Stomach smooth muscle (tissue), 2 donors: ENCODE measurements around the gene GGPS1.

Experiments
- H3K27ac ChIP-seq: one replicate; pipeline ENCODE4 v1.7.0; 2013; ENCODE audit warnings: mild to moderate bottlenecking, low read length, inconsistent platforms
- H3K27me3 ChIP-seq, 2 donors: one replicate each; pipeline ENCODE4 v1.7.0; 2013; ENCODE audit warnings: low read length in 2 of 2; ENCODE audit not compliant: insufficient read depth in 2 of 2, control insufficient read depth in 1 of 2
- H3K36me3 ChIP-seq, 2 donors: one replicate each; pipeline ENCODE4 v1.7.0; 2013; ENCODE audit warnings: low read length in 2 of 2; ENCODE audit not compliant: control insufficient read depth in 2 of 2, insufficient read depth in 2 of 2
- H3K4me1 ChIP-seq: one replicate; pipeline ENCODE4 v1.7.0; 2013; ENCODE audit warnings: low read length; ENCODE audit not compliant: control insufficient read depth, insufficient read depth
- H3K4me3 ChIP-seq, 2 donors: one replicate each; pipeline ENCODE4 v1.7.0; 2013; ENCODE audit warnings: low read length in 2 of 2
- H3K9ac ChIP-seq, 2 donors: one replicate each; pipeline ENCODE4 v1.7.0; 2013; ENCODE audit warnings: low read length in 2 of 2, mild to moderate bottlenecking in 1 of 2
- H3K9me3 ChIP-seq, 2 donors: one replicate each; pipeline ENCODE4 v1.7.0; 2013; ENCODE audit warnings: low read length in 2 of 2; ENCODE audit not compliant: control insufficient read depth in 2 of 2
- donor health status: healthy.
- donor health status: Pancreatic carcinoma.

GGPS1 gene

GRCh38 chr1:235325139-235325538 is 3.2 kb upstream of the GGPS1 start:
- peaks cover 0 to 2% of the 10 kb centered on the region in 2 donors for H3K36me3 ChIP-seq
- H3K4me1 ChIP-seq: peaks cover 22% of the 10 kb centered on the region
- H3K27ac ChIP-seq: no peak overlapping the region
- H3K9ac ChIP-seq: peak overlapping the region; percentile 1 to 90
- H3K9me3 ChIP-seq: no peaks in the 10 kb centered on the region
- H3K27me3 ChIP-seq: no peaks in the 10 kb centered on the region
- H3K4me3 ChIP-seq: peak overlapping the region in 1 of 2 donors; percentile 87

DNA sequence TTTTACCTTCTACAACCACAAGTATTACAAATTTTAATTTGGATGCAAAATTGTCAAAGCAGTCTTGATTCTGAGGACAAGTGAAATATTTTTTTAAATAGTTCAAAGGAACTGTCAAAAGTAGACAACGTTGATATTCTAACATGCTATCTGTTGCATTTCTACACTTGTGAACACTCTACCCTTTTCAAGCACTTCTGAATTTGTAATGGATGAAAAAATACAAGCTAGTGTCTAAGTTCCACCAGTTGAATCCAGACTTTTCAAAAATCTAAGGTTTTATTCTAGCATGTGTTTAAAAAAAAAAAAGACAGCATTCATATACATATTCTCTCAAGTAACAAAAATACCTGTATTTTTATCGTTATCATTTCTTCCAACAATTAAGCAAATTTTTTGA is 2.5 kb upstream of the GGPS1 start:
- Histone ChIP-seq H3K4me3 (peak overlapping the region; percentile 87 to 92), H3K36me3 (no peaks in the 10 kb centered on the region), H3K9ac (peak overlapping the region in 1 of 2 donors; percentile 90), H3K27ac (no peak overlapping the region), H3K27me3 (no peaks in the 10 kb centered on the region), H3K4me1 (peaks cover 22% of the 10 kb centered on the region), H3K9me3 (no peaks in the 10 kb centered on the region)

- H3K4me1 ChIP-seq: peaks cover 24% of the 10 kb centered on the region
- peak overlapping the region; percentile 90 for H3K27ac ChIP-seq
- H3K27me3 ChIP-seq: no peaks in the 10 kb centered on the region
- no peaks in the 10 kb centered on the region for H3K36me3 ChIP-seq
- H3K9ac ChIP-seq: peak overlapping the region; percentile 90 to 92
- H3K9me3 ChIP-seq: no peaks in the 10 kb centered on the region
- peak overlapping the region; percentile 87 to 92 for H3K4me3 ChIP-seq
These were observed 1.4 kb upstream of the GGPS1 start for GRCh38 chr1:235326719-235327558.

- Histone ChIP-seq H3K9me3 (no peaks in the 10 kb centered on the region), H3K9ac (peak within 1 kb of the TSS; percentile 91 to 95), H3K36me3 (no peaks in the 10 kb centered on the region), H3K27me3 (no peaks in the 10 kb centered on the region), H3K4me3 (peak within 1 kb of the TSS; percentile 93 to 99), H3K27ac (peak within 1 kb of the TSS; percentile 91), H3K4me1 (peaks cover 22% of the 10 kb centered on the region)
These were observed 655 bp upstream of the GGPS1 start, which contains the start of gene ARID4B for GRCh38 chr1:235327559-235328270. ARID4B (minus strand) TSS chr1:235328179; CDS start chr1:235326919, 1,260 bp downstream.

DNA sequence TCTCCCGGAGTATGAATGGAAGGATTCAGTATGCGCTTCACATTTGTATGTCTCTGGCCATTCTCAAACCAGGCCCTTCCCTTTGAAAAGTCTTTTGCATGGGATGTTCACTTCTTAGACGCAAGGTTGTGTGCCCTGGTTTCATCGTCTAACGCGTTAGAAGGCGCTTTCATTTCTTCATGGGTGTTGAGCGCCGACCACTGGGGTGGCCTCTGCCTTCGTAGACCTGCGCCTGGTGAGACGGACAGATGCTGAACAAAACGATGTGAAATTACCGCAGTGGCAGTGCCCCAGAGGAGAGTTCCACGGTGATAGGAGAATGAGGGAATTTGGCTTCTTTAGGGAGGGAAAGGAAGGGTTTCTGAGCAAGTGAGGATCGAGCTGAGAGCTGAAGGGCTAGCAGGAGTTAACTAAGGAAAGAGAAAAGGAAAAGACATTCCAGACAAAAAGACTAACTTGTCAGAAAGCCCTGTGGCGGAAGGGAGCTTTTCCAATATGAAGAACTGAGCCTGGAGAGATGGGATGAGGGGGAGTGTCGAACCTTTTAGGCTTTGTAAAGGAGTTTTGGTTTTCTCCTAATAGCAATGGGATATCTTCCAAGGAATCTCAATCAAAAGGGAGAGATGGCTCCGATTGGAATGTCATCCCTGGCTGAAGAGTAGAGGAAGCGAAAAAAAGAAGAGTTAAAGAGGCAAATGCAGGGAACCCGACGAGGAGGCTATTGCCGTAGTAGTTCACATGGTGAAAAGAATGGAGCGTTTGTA is 951 bp downstream of the GGPS1 start:
- Histone ChIP-seq H3K4me1 (peaks cover 22% of the 10 kb centered on the region), H3K27ac (peak overlapping the region; percentile 91), H3K36me3 (no peaks in the 10 kb centered on the region), H3K9me3 (no peaks in the 10 kb centered on the region), H3K27me3 (no peaks in the 10 kb centered on the region), H3K9ac (peak overlapping the region; percentile 91 to 95), H3K4me3 (peak overlapping the region; percentile 93 to 99)

- Histone ChIP-seq H3K27ac (no peak overlapping the region), H3K27me3 (no peaks in the 10 kb centered on the region), H3K9ac (peak overlapping the region in 1 of 2 donors; percentile 43), H3K36me3 (no peaks in the 10 kb centered on the region), H3K4me1 (peaks cover 14% of the 10 kb centered on the region), H3K9me3 (no peaks in the 10 kb centered on the region), H3K4me3 (no peak overlapping the region)
These were observed 2.5 kb downstream of the GGPS1 start for GRCh38 chr1:235330918-235331285.

- H3K27ac ChIP-seq: no peak overlapping the region
- no peaks in the 10 kb centered on the region for H3K36me3 ChIP-seq
- no peak overlapping the region for H3K4me3 ChIP-seq
- peaks cover 11% of the 10 kb centered on the region for H3K4me1 ChIP-seq
- H3K27me3 ChIP-seq: no peaks in the 10 kb centered on the region
- peak overlapping the region in 1 of 2 donors; percentile 43 for H3K9ac ChIP-seq
- H3K9me3 ChIP-seq: no peaks in the 10 kb centered on the region
These were observed 3.0 kb downstream of the GGPS1 start for GRCh38 chr1:235331401-235331800.

DNA sequence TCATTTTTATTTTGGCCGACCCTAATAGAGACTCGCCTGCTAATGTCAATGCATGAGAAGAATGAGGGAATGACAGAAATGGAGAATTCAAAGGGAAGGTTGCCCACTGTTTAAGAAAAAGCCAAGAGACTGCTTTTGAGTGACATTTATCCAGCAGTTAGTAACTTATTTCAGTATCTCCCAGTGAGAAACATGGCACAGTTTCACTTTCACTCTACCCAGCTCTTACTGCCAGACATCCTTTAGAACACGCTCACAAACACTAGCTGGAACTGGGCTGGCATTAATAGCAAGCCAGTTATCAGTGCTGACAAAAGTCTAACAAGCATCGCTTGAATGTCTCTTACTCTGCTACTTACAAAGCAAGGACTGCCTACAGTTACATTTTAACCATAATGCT is 8.5 kb downstream of the GGPS1 start:
- no peak overlapping the region for H3K9ac ChIP-seq
- no peaks in the 10 kb centered on the region for H3K9me3 ChIP-seq
- H3K27ac ChIP-seq: no peak overlapping the region
- H3K36me3 ChIP-seq: peaks cover 7 to 10% of the 10 kb centered on the region in 2 donors
- H3K4me1 ChIP-seq: peaks cover 5% of the 10 kb centered on the region
- no peaks in the 10 kb centered on the region for H3K27me3 ChIP-seq
- no peak overlapping the region for H3K4me3 ChIP-seq

DNA sequence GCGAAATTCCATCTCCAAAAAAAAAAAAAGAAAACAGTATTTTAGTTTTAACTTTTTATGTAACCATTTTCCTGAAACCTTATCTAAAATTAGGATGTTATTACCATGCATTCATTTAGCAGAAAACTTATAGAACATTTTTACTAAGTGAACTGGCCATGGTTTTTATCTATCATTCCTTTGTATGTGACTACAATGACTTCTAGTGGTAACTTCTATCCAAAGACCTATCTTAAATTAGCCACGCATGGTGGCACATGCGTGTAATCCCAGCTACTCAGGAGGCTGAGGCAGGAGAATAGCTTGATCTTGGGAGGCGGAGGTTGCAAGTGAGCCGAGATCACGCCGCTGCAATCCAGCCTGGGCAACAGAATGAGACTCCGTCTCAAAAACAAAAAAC is 11.4 kb downstream of the GGPS1 start:
- H3K27ac ChIP-seq: no peak overlapping the region
- H3K4me1 ChIP-seq: peaks cover 3% of the 10 kb centered on the region
- no peak overlapping the region for H3K4me3 ChIP-seq
- H3K36me3 ChIP-seq: peaks cover 22% of the 10 kb centered on the region in 2 donors
- no peaks in the 10 kb centered on the region for H3K9me3 ChIP-seq
- no peak overlapping the region for H3K9ac ChIP-seq
- H3K27me3 ChIP-seq: no peaks in the 10 kb centered on the region

- H3K4me3 ChIP-seq: no peak overlapping the region
- peaks cover 3% of the 10 kb centered on the region for H3K4me1 ChIP-seq
- no peak overlapping the region for H3K27ac ChIP-seq
- H3K9ac ChIP-seq: no peak overlapping the region
- no peaks in the 10 kb centered on the region for H3K27me3 ChIP-seq
- peaks cover 22% of the 10 kb centered on the region in 2 donors for H3K36me3 ChIP-seq
- H3K9me3 ChIP-seq: no peaks in the 10 kb centered on the region
These were observed 13.0 kb downstream of the GGPS1 start for GRCh38 chr1:235341334-235341733.
